ENCODE measurements around the gene ARHGDIB. TPM values are rescaled to one million over a fixed set of nuclear protein-coding genes. Genes with fewer than 3 reads are reported as not detected.

Gene ARHGDIB
- total and polyA plus RNA-seq, 2 donors from 2014 or later: 127 to 151 TPM

DNA sequence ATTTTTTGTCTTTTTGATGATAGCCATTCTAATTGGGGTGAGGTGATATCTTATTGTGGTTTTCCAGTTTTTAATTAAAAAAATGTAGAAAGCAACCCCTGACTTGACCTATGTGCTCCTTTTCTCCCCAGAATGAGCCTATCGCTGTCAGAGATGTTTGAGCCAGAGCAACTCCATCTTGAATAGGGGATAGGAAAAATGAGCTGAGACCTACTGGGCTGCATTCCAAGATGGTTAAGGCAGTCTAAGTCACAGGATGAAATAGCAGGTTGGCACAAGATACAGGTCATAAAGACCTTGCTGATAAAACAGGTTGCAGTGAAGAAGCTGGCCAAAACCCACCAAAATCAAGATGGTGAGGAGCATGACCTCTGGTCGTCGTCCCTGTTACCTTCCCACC lies 36.9 kb downstream of the ARHGDIB start:
- FAIRE-seq: no peak
- intact Hi-C loops (cut with DNase I): no loop called here
- Histone ChIP-seq H3K27me3 (ENCODE audit: control insufficient read depth, insufficient read depth, low read length) (no peaks in the 10 kb centered on the region), H3K4me1 (ENCODE audit: control insufficient read depth in 2 of 3, insufficient read depth in 2 of 3, low read depth in 1 of 3, low read length in 3 of 3) (peaks cover 0 to 5% (median 0%) of the 10 kb centered on the region in 3 donors), H3K9ac (ENCODE audit: low read length in 3 of 3) (no peak overlapping the region), H3K9me3 (ENCODE audit: control insufficient read depth in 2 of 3, insufficient read depth in 1 of 3, low read length in 3 of 3) (no peaks in the 10 kb centered on the region), H3K36me3 (ENCODE audit: control insufficient read depth in 2 of 3, insufficient read depth in 3 of 3, low read length in 3 of 3) (no peaks in the 10 kb centered on the region), H3K4me3 (ENCODE audit: low read length in 3 of 3) (no peak overlapping the region), H3K27ac (ENCODE audit: low read depth in 2 of 2, low read length in 2 of 2) (no peak overlapping the region)
- DNase-seq: no peak
- TF ChIP-seq, protein P1, sequence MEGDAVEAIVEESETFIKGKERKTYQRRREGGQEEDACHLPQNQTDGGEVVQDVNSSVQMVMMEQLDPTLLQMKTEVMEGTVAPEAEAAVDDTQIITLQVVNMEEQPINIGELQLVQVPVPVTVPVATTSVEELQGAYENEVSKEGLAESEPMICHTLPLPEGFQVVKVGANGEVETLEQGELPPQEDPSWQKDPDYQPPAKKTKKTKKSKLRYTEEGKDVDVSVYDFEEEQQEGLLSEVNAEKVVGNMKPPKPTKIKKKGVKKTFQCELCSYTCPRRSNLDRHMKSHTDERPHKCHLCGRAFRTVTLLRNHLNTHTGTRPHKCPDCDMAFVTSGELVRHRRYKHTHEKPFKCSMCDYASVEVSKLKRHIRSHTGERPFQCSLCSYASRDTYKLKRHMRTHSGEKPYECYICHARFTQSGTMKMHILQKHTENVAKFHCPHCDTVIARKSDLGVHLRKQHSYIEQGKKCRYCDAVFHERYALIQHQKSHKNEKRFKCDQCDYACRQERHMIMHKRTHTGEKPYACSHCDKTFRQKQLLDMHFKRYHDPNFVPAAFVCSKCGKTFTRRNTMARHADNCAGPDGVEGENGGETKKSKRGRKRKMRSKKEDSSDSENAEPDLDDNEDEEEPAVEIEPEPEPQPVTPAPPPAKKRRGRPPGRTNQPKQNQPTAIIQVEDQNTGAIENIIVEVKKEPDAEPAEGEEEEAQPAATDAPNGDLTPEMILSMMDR (IDR thresholded peaks at IDR 0.05; ENCODE audit: borderline replicate concordance, extremely low read depth, insufficient read depth): no peak

DNA sequence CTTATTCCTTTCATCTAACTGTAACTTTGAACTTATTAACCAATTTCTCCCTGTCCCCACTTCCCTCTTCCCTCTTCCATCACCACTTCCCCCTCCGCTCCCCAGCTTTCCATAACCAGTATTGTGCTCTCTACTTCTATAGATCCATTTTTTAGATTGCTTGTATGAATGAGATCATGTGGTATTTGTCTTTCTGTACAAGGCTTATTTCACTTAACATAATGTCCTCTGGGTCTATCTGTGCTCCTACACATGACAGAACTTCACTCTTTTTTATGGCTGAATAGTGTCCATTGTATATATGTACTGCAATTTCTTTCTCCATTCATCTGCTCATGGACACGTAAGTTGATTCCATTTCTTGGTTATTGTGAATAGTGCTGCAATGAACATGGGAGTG lies 37.5 kb downstream of the ARHGDIB start:
- Histone ChIP-seq H3K27ac (ENCODE audit: low read depth in 2 of 2, low read length in 2 of 2) (no peak overlapping the region), H3K4me3 (ENCODE audit: low read length in 3 of 3) (no peak overlapping the region), H3K27me3 (ENCODE audit: control insufficient read depth, insufficient read depth, low read length) (no peaks in the 10 kb centered on the region), H3K9me3 (ENCODE audit: control insufficient read depth in 2 of 3, insufficient read depth in 1 of 3, low read length in 3 of 3) (no peaks in the 10 kb centered on the region), H3K4me1 (ENCODE audit: control insufficient read depth in 2 of 3, insufficient read depth in 2 of 3, low read depth in 1 of 3, low read length in 3 of 3) (peaks cover 0 to 3% (median 0%) of the 10 kb centered on the region in 3 donors), H3K9ac (ENCODE audit: low read length in 3 of 3) (no peak overlapping the region), H3K36me3 (ENCODE audit: control insufficient read depth in 2 of 3, insufficient read depth in 3 of 3, low read length in 3 of 3) (no peaks in the 10 kb centered on the region)
- FAIRE-seq (no peak), DNase-seq (no peak)
- TF ChIP-seq, protein P1 (IDR thresholded peaks at IDR 0.05; ENCODE audit: borderline replicate concordance, extremely low read depth, insufficient read depth): no peak
- intact Hi-C loops (cut with DNase I): no loop called here

DNA sequence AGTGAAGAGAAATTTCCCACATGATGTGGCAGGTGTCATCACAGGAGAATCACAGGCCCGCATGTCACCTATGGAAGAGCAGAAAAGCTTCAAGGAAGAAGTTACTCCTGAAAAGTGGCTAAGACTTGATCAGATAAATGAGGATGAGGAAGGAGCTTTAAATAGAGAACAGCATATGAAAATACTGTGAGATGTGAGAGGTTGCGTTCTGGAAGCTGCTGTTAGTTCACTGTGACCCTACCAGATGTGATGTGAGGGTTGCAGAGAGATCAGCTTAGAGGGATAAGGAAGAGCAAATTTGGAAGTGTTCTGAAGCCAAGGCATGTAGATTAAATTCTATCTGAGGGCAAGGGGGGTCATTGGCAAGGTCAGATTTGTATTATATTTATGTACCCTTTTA lies 40.2 kb downstream of the ARHGDIB start:
- H3K4me1 ChIP-seq (ENCODE audit: control insufficient read depth in 2 of 3, insufficient read depth in 2 of 3, low read depth in 1 of 3, low read length in 3 of 3): no peaks in the 10 kb centered on the region
- TF ChIP-seq, protein P1 (IDR thresholded peaks at IDR 0.05; ENCODE audit: borderline replicate concordance, extremely low read depth, insufficient read depth): no peak
- H3K27ac ChIP-seq (ENCODE audit: low read depth in 2 of 2, low read length in 2 of 2): no peak overlapping the region
- H3K36me3 ChIP-seq (ENCODE audit: control insufficient read depth in 2 of 3, insufficient read depth in 3 of 3, low read length in 3 of 3): no peaks in the 10 kb centered on the region
- no peaks in the 10 kb centered on the region for H3K27me3 ChIP-seq (ENCODE audit: control insufficient read depth, insufficient read depth, low read length)
- H3K9ac ChIP-seq (ENCODE audit: low read length in 3 of 3): no peak overlapping the region
- intact Hi-C loops (cut with DNase I): no loop called here
- no peak for DNase-seq
- H3K9me3 ChIP-seq (ENCODE audit: control insufficient read depth in 2 of 3, insufficient read depth in 1 of 3, low read length in 3 of 3): no peaks in the 10 kb centered on the region
- no peak overlapping the region for H3K4me3 ChIP-seq (ENCODE audit: low read length in 3 of 3)
- FAIRE-seq: no peak

DNA sequence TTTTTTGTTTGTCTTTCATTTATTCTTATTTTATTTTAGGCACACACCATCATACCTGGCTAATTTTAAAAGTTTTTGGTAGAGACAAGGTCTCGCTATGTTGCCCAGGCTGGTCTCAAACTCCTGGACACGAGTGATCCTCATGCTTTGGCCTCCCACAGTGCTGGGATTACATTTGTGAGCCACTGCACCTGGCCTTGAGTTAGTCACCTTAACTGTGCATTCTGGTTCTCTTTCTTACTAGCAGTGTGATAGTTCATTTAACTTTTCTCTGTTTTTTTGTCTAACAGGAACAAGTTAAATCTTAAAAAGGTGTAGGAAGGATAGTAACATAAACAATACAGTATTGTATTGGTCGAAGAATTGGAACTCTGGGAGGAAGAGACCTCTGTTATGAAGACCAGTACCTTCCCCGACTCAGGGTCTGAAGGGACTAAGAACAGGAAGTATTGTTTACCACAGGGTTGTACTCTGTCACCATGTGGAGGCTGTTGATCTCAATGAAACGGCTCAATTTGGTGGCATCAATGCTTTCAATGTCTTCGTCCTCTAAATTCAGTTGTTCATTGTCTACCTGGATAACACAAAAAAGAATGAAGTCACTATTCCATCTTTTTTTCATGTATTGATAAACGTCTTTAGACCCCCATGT lies 40.8 kb downstream of the ARHGDIB start:
- TF ChIP-seq, protein P1 (IDR thresholded peaks at IDR 0.05; ENCODE audit: borderline replicate concordance, extremely low read depth, insufficient read depth): no peak
- H3K36me3 ChIP-seq (ENCODE audit: control insufficient read depth in 2 of 3, insufficient read depth in 3 of 3, low read length in 3 of 3): no peaks in the 10 kb centered on the region
- intact Hi-C loops (cut with DNase I): no loop called here
- H3K4me3 ChIP-seq (ENCODE audit: low read length in 3 of 3): no peak overlapping the region
- no peak for DNase-seq
- no peaks in the 10 kb centered on the region for H3K27me3 ChIP-seq (ENCODE audit: control insufficient read depth, insufficient read depth, low read length)
- no peak overlapping the region for H3K27ac ChIP-seq (ENCODE audit: low read depth in 2 of 2, low read length in 2 of 2)
- peaks cover 0 to under 1% (median 0%) of the 10 kb centered on the region in 3 donors for H3K4me1 ChIP-seq (ENCODE audit: control insufficient read depth in 2 of 3, insufficient read depth in 2 of 3, low read depth in 1 of 3, low read length in 3 of 3)
- no peak overlapping the region for H3K9ac ChIP-seq (ENCODE audit: low read length in 3 of 3)
- no peak for FAIRE-seq
- H3K9me3 ChIP-seq (ENCODE audit: control insufficient read depth in 2 of 3, insufficient read depth in 1 of 3, low read length in 3 of 3): no peaks in the 10 kb centered on the region

Measured in kidney (tissue), 14 donors.